GM18873 (cell line): Measurements from ENCODE around the gene C1QBP.
"Not testable (repeated sequence)": the region's sequence is repeated elsewhere in the genome, so short reads cannot be mapped to it uniquely, and the experiment has no call there.

Experiments
- ATAC-seq: cut with Tn5 transposase; IDR thresholded peaks from one replicate; pipeline ENCODE4 v1.9.1; 2021; ENCODE audit warnings: mild to moderate bottlenecking, moderate library complexity, moderate number of reproducible peaks; ENCODE audit not compliant: unreplicated experiment, low FRiP score

C1QBP gene

GRCh38 chr17:5438716-5439445, at the start of gene C1QBP:
Gene C1QBP, minus strand, starts transcription at chr17:5439155. Its CDS starts 82 bp downstream, at chr17:5439073.
- ATAC-seq, result peak; percentile 65

GRCh38 chr17:5488752-5489151, 49.8 kb upstream of the C1QBP start:
- ATAC-seq, result no peak

GRCh38 chr17:5486206-5487124, 47.5 kb upstream of the C1QBP start, which contains the start of gene MIS12:
Gene MIS12, plus strand, starts transcription at chr17:5486566. Its CDS starts 2,297 bp downstream, at chr17:5488863.
- ATAC-seq, result peak; percentile 78

- peak; percentile 24 for ATAC-seq
These were observed 46.6 kb upstream of the C1QBP start, which contains the start of gene DERL2 for GRCh38 chr17:5485270-5486205. Gene DERL2, minus strand, starts transcription at chr17:5486178. Its CDS starts 17 bp downstream, at chr17:5486161.

GRCh38 chr17:5481451-5481850, 42.5 kb upstream of the C1QBP start:
- no peak for ATAC-seq

GRCh38 chr17:5480962-5481361, 42.0 kb upstream of the C1QBP start:
- no peak for ATAC-seq

- ATAC-seq, result no peak
These were observed 40.0 kb upstream of the C1QBP start for GRCh38 chr17:5478992-5479391.

GRCh38 chr17:5473906-5474305, 35.0 kb upstream of the C1QBP start:
- ATAC-seq, result no peak

- ATAC-seq, result no peak
These were observed 33.6 kb upstream of the C1QBP start for GRCh38 chr17:5472511-5472910.

- no peak for ATAC-seq
These were observed 29.1 kb upstream of the C1QBP start for GRCh38 chr17:5468075-5468473.

- no peak for ATAC-seq
These were observed 28.5 kb upstream of the C1QBP start for GRCh38 chr17:5467416-5467815.

GRCh38 chr17:5466295-5466694, 27.3 kb upstream of the C1QBP start:
- ATAC-seq, result no peak

GRCh38 chr17:5464717-5465507, 26.0 kb upstream of the C1QBP start:
- no peak for ATAC-seq

GRCh38 chr17:5446786-5447185, 7.8 kb upstream of the C1QBP start:
- ATAC-seq, result no peak

GRCh38 chr17:5444209-5444608, 5.3 kb upstream of the C1QBP start:
- ATAC-seq, result no peak

GRCh38 chr17:5443728-5444127, 4.8 kb upstream of the C1QBP start:
- no peak for ATAC-seq

- no peak for ATAC-seq
These were observed 450 bp upstream of the C1QBP start for GRCh38 chr17:5439446-5439764.

GRCh38 chr17:5437721-5438317, 1.1 kb downstream of the C1QBP start:
- ATAC-seq, result no peak

- ATAC-seq, result not testable (repeated sequence)
These were observed 3.1 kb downstream of the C1QBP start for GRCh38 chr17:5435781-5436315.
